Glutamatergic neuron (in vitro differentiated cells): ENCODE results near the gene AKAP1. TPM values are rescaled to one million over a fixed set of nuclear protein-coding genes. Genes with fewer than 3 reads are reported as not detected.

Experiments used
- DNase-seq: peaks from one replicate; pipeline ENCODE4 v3.0.0; 2022
- H3K27ac Mint-ChIP-seq: one replicate; pipeline ENCODE4 v1.8.0; 2020; ENCODE audit warnings: mild to moderate bottlenecking, mixed read lengths, inconsistent platforms; ENCODE audit not compliant: unreplicated experiment
- H3K27me3 Mint-ChIP-seq: one replicate; pipeline ENCODE4 v1.8.0; 2020; ENCODE audit warnings: mild to moderate bottlenecking, moderate library complexity, mixed read lengths, inconsistent platforms; ENCODE audit not compliant: unreplicated experiment
- H3K36me3 Mint-ChIP-seq: one replicate; pipeline ENCODE4 v1.8.0; 2020; ENCODE audit warnings: mild to moderate bottlenecking, mixed read lengths, inconsistent platforms; ENCODE audit not compliant: unreplicated experiment
- H3K4me1 Mint-ChIP-seq: one replicate; pipeline ENCODE4 v1.8.0; 2020; ENCODE audit warnings: mild to moderate bottlenecking, low read depth, mixed read lengths, inconsistent platforms; ENCODE audit not compliant: unreplicated experiment
- H3K4me3 Mint-ChIP-seq: one replicate; pipeline ENCODE4 v1.8.0; 2020; ENCODE audit warnings: mild to moderate bottlenecking, mixed read lengths, inconsistent platforms; ENCODE audit not compliant: unreplicated experiment
- H3K9me3 Mint-ChIP-seq: one replicate; pipeline ENCODE4 v1.8.0; 2020; ENCODE audit warnings: mild to moderate bottlenecking, moderate library complexity, mixed read lengths, inconsistent platforms; ENCODE audit not compliant: unreplicated experiment
- CTCF ChIP-seq: fragments of 200-600 bp; sonication (generic); IDR thresholded peaks from one replicate; pipeline ENCODE4 v1.5.0; 2021; ENCODE audit not compliant: partially characterized antibody, unreplicated experiment
- total RNA-seq: library from RNA; stranded (reverse); fragmentation: NEBNext Ultra II Directional; extraction: Animal tissue kit (Norgen Biotek cat#: 25700); gene quantifications from one replicate; pipeline ENCODE4 v1.2.1, GENCODE V29; 2021; ENCODE audit not compliant: unreplicated experiment

Gene AKAP1
- total RNA-seq, 1 donor from 2014 or later: 35.6 TPM

- DNase-seq: no peak
- no peak for TF ChIP-seq CTCF
- Mint-ChIP-seq H3K36me3 (peaks cover 1% of the 10 kb centered on the region), H3K27me3 (no peaks in the 10 kb centered on the region), H3K9me3 (peaks cover 2% of the 10 kb centered on the region), H3K4me3 (no peak overlapping the region), H3K4me1 (peaks cover 8% of the 10 kb centered on the region), H3K27ac (no peak overlapping the region)
These were observed 58.9 kb downstream of the AKAP1 start for GRCh38 chr17:57143919-57144318.

GRCh38 chr17:57144567-57144966 is 59.5 kb downstream of the AKAP1 start:
- peaks cover 6% of the 10 kb centered on the region for H3K4me1 Mint-ChIP-seq
- no peak overlapping the region for H3K27ac Mint-ChIP-seq
- no peaks in the 10 kb centered on the region for H3K27me3 Mint-ChIP-seq
- peaks cover 6% of the 10 kb centered on the region for H3K36me3 Mint-ChIP-seq
- peaks cover 4% of the 10 kb centered on the region for H3K9me3 Mint-ChIP-seq
- H3K4me3 Mint-ChIP-seq: no peak overlapping the region
- no peak for DNase-seq
- TF ChIP-seq CTCF: no peak

GRCh38 chr17:57145347-57145746 is 60.3 kb downstream of the AKAP1 start:
- DNase-seq: no peak
- Mint-ChIP-seq H3K27ac (no peak overlapping the region), H3K36me3 (peaks cover 7% of the 10 kb centered on the region), H3K27me3 (no peaks in the 10 kb centered on the region), H3K9me3 (peaks cover 4% of the 10 kb centered on the region), H3K4me1 (peaks cover 6% of the 10 kb centered on the region), H3K4me3 (no peak overlapping the region)
- no peak for TF ChIP-seq CTCF

- Mint-ChIP-seq H3K27me3 (no peaks in the 10 kb centered on the region), H3K9me3 (peaks cover 4% of the 10 kb centered on the region), H3K4me1 (peaks cover 6% of the 10 kb centered on the region), H3K27ac (no peak overlapping the region), H3K36me3 (peaks cover 7% of the 10 kb centered on the region), H3K4me3 (no peak overlapping the region)
- DNase-seq: no peak
- no peak for TF ChIP-seq CTCF
These were observed 61.2 kb downstream of the AKAP1 start for GRCh38 chr17:57146273-57146672.

GRCh38 chr17:57151798-57152197 is 66.8 kb downstream of the AKAP1 start:
- TF ChIP-seq CTCF: no peak
- Mint-ChIP-seq H3K9me3 (peaks cover 4% of the 10 kb centered on the region), H3K36me3 (peaks cover 14% of the 10 kb centered on the region), H3K27ac (no peak overlapping the region), H3K4me3 (no peak overlapping the region), H3K4me1 (no peaks in the 10 kb centered on the region), H3K27me3 (no peaks in the 10 kb centered on the region)
- no peak for DNase-seq
